Measurements from ENCODE around the gene PTPRJ. TPM values are rescaled to one million over a fixed set of nuclear protein-coding genes. Genes with fewer than 3 reads are reported as not detected.

Gene PTPRJ
- total and polyA plus RNA-seq, 9 of the 15 experiments (the other 6 are each of a cell fraction or from before 2014, with no cell fraction given), result 0.56 to 10.7 (median 4.8) TPM

DNA sequence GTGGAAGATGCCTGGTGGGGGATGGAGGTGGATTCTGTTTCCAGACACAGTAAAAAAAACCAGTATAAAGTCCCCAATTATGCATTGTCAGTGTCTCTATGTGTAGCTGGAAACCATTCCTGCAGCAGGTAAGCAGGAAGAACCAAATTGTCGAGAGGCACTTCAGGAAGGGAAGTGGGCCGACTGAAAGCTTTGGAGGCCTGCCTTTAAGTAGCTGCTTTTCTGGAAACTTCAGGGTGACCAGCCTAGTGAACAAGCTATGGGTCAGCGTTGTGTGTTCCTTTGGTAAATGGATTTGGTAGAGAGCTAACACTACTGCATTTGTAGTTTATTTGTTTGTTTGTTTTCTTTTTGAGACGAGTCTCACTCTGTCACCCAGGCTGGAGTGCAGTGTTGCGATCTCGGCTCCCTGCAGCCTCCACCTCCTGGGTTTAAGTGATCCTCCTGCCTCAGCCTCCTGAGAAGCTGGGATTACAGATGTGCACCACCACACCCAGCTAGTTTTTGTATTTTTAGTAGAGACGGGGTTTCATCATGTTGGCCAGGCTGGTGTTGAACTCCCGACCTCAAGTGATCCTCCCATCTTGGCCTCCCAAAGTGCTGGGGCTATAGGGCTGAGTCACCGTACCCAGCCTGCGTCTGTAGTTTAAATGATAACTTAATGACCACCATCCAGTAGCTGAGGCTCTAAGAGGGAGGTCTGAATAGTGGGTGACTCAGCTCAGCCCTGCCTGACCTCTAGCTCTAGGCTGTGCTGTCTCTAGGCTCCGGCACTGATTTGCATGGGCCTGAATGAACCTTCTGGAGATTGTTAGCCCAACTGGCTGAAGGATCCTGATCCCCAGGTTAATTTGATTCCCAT lies 12.8 kb downstream of the PTPRJ start (continued):
- TF ChIP-seq RREB1 (CRISPR knock-in tag; IDR thresholded peaks at IDR 0.05), result no peak
- TF ChIP-seq, protein P1, sequence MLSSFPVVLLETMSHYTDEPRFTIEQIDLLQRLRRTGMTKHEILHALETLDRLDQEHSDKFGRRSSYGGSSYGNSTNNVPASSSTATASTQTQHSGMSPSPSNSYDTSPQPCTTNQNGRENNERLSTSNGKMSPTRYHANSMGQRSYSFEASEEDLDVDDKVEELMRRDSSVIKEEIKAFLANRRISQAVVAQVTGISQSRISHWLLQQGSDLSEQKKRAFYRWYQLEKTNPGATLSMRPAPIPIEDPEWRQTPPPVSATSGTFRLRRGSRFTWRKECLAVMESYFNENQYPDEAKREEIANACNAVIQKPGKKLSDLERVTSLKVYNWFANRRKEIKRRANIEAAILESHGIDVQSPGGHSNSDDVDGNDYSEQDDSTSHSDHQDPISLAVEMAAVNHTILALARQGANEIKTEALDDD (IDR thresholded peaks at IDR 0.05), result peak; percentile 79
- TF ChIP-seq, protein P2, sequence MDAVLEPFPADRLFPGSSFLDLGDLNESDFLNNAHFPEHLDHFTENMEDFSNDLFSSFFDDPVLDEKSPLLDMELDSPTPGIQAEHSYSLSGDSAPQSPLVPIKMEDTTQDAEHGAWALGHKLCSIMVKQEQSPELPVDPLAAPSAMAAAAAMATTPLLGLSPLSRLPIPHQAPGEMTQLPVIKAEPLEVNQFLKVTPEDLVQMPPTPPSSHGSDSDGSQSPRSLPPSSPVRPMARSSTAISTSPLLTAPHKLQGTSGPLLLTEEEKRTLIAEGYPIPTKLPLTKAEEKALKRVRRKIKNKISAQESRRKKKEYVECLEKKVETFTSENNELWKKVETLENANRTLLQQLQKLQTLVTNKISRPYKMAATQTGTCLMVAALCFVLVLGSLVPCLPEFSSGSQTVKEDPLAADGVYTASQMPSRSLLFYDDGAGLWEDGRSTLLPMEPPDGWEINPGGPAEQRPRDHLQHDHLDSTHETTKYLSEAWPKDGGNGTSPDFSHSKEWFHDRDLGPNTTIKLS (IDR thresholded peaks at IDR 0.05; ENCODE audit: borderline replicate concordance, low read depth), result peak; percentile 20; the same call in 1 of the 2 replicates
- TF ChIP-seq NRF1 (conservative IDR thresholded peaks at IDR 0.05 in 1 of 2, IDR thresholded peaks at IDR 0.05 in 1 of 2), result peak in 1 of 2 experiments; percentile 44; a peak in 1 of 4 replicates
- TF ChIP-seq NFRKB (IDR thresholded peaks at IDR 0.05; ENCODE audit: low read depth), result peak; percentile 45; the same call in 1 of the 2 replicates
- TF ChIP-seq ZNF217 (CRISPR knock-in tag; IDR thresholded peaks at IDR 0.05), result no peak
- TF ChIP-seq ZNF511 (CRISPR knock-in tag; IDR thresholded peaks at IDR 0.05), result no peak
- TF ChIP-seq SIN3A (IDR thresholded peaks at IDR 0.05; ENCODE audit: borderline replicate concordance in 2 of 2, control insufficient read depth in 1 of 2, low read depth in 2 of 2, low read length in 2 of 2), result no peak
- TF ChIP-seq ZNF143 (CRISPR knock-in tag; IDR thresholded peaks at IDR 0.05), result no peak
- TF ChIP-seq FOXP1 (CRISPR knock-in tag; IDR thresholded peaks at IDR 0.05), result no peak
- no peak for TF ChIP-seq ZNF57 (CRISPR knock-in tag; IDR thresholded peaks at IDR 0.05)
- TF ChIP-seq ZNF699 (CRISPR knock-in tag; IDR thresholded peaks at IDR 0.05; ENCODE audit: insufficient replicate concordance), result no peak
- peak; percentile 32; the same call in 1 of the 2 replicates for TF ChIP-seq SPI1 (IDR thresholded peaks at IDR 0.05; ENCODE audit: borderline replicate concordance, low read depth, low read length)
- TF ChIP-seq TRIM24 (IDR thresholded peaks at IDR 0.05), result peak; percentile 52 to 80; a peak in 3 of 4 replicates
- TF ChIP-seq THRAP3 (IDR thresholded peaks at IDR 0.05; ENCODE audit: borderline replicate concordance), result no peak
- peak; percentile 52; the same call in 1 of the 2 replicates for TF ChIP-seq CBX1 (IDR thresholded peaks at IDR 0.05; ENCODE audit: low read depth)
- TF ChIP-seq, protein P3, sequence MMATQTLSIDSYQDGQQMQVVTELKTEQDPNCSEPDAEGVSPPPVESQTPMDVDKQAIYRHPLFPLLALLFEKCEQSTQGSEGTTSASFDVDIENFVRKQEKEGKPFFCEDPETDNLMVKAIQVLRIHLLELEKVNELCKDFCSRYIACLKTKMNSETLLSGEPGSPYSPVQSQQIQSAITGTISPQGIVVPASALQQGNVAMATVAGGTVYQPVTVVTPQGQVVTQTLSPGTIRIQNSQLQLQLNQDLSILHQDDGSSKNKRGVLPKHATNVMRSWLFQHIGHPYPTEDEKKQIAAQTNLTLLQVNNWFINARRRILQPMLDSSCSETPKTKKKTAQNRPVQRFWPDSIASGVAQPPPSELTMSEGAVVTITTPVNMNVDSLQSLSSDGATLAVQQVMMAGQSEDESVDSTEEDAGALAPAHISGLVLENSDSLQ (IDR thresholded peaks at IDR 0.05), result no peak

All from K562 (cell line).